Stimulated activated CD4-positive, alpha-beta T cell treated with anti-CD3 and anti-CD28 coated beads, Interleukin-4, amount 100 ng/mL, for 4 hours (primary cell): Measurements from ENCODE around the gene FLYWCH2.

ENCODE experiments used
- DNase-seq, 2 experiments: peaks; one replicate each; pipeline ENCODE4 v3.0.0-alpha.2; 2020

Gene FLYWCH2

GRCh38 chr16:2884041-2884451 is 1.0 kb downstream of the FLYWCH2 start:
- no peak for DNase-seq

- DNase-seq, result no peak
These were observed 11.2 kb downstream of the FLYWCH2 start for GRCh38 chr16:2894231-2894630.

- no peak for DNase-seq
These were observed 12.8 kb downstream of the FLYWCH2 start for GRCh38 chr16:2895813-2896212.

GRCh38 chr16:2896480-2897010 is 13.5 kb downstream of the FLYWCH2 start:
- DNase-seq, result no peak

- no peak for DNase-seq
These were observed 14.1 kb downstream of the FLYWCH2 start for GRCh38 chr16:2897110-2897509.

GRCh38 chr16:2898831-2899563 is 16.0 kb downstream of the FLYWCH2 start:
- no peak for DNase-seq

- no peak for DNase-seq
These were observed 16.6 kb downstream of the FLYWCH2 start for GRCh38 chr16:2899564-2900072.

- no peak for DNase-seq
These were observed 17.6 kb downstream of the FLYWCH2 start for GRCh38 chr16:2900526-2901075.

GRCh38 chr16:2902337-2903130 is 19.5 kb downstream of the FLYWCH2 start:
- no peak for DNase-seq

- DNase-seq, result peak; percentile 68 to 75
These were observed 21.3 kb downstream of the FLYWCH2 start for GRCh38 chr16:2904100-2904921.

- no peak for DNase-seq
These were observed 21.9 kb downstream of the FLYWCH2 start for GRCh38 chr16:2904922-2905240.

GRCh38 chr16:2905241-2905987 is 22.4 kb downstream of the FLYWCH2 start:
- peak; percentile 82 to 89 for DNase-seq

GRCh38 chr16:2905988-2906387 is 23.0 kb downstream of the FLYWCH2 start:
- no peak for DNase-seq

GRCh38 chr16:2907084-2907753 is 24.2 kb downstream of the FLYWCH2 start:
- peak; percentile 21 to 37 for DNase-seq

- DNase-seq, result no peak
These were observed 27.5 kb downstream of the FLYWCH2 start for GRCh38 chr16:2910441-2910969.

- DNase-seq, result peak; percentile 98
These were observed 28.8 kb downstream of the FLYWCH2 start, which contains the start of gene FLYWCH1 for GRCh38 chr16:2911638-2912329. Gene FLYWCH1, plus strand, starts transcription at chr16:2911931. Its CDS starts 17,755 bp downstream, at chr16:2929686.

- peak in 1 of 2 experiments; percentile 32 for DNase-seq
These were observed 29.6 kb downstream of the FLYWCH2 start for GRCh38 chr16:2912330-2913199.

- DNase-seq, result peak in 1 of 2 experiments; percentile 43
These were observed 30.6 kb downstream of the FLYWCH2 start for GRCh38 chr16:2913603-2914002.

GRCh38 chr16:2914233-2914632 is 31.2 kb downstream of the FLYWCH2 start:
- no peak for DNase-seq
